OCI-LY3 (cell line): ENCODE measurements around the gene SRRM5.

Experiments
- CTCF ChIP-seq: fragments of 200-600, 300-600 bp; sonication (generic); IDR thresholded peaks from 2 replicates; pipeline ENCODE4 v1.5.1; 2014; ENCODE audit warnings: antibody characterized with exemption, low read length, low read depth
- EZH2phosphoT487 ChIP-seq: fragments of 200-600 bp; shearing (Covaris generic); IDR thresholded peaks from 2 replicates; pipeline ENCODE4 v1.6.1; 2018; ENCODE audit warnings: antibody characterized with exemption, mixed run types, low read depth

- TF ChIP-seq CTCF (peak; percentile 86), EZH2phosphoT487 (no peak)
These were observed 40.1 kb downstream of the SRRM5 start for GRCh38 chr19:43651758-43652545.
